SK-N-SH treated with all-trans-retinoic acid at 6 μM for 48 hours (cell line): ENCODE data around the gene TFRC.

Experiments used
- ATAC-seq: fragments of 200-7000 bp; cut with Tn5 transposase; 3 replicates; pipeline ENCODE4 v1.9.1; 2020; ENCODE audit warnings: mild to moderate bottlenecking, moderate library complexity
- ARNTL ChIP-seq: fragments of 450-650 bp; formaldehyde crosslinking; IDR thresholded peaks from 2 replicates; pipeline ENCODE4 v1.5.0; 2020; ENCODE audit warnings: low read depth, mild to moderate bottlenecking, moderate library complexity, borderline replicate concordance
- BACH2 ChIP-seq: fragments of 250-450 bp; sonication (Bioruptor Pico); IDR thresholded peaks from 2 replicates; pipeline ENCODE4 v1.9.0; 2021; ENCODE audit warnings: mild to moderate bottlenecking, borderline replicate concordance
- CSDC2 ChIP-seq: fragments of 250-450 bp; sonication (Bioruptor Pico); IDR thresholded peaks from 2 replicates; pipeline ENCODE4 v1.5.0; 2020; ENCODE audit warnings: mild to moderate bottlenecking, moderate library complexity
- ESRRG ChIP-seq: fragments of 250-450 bp; sonication (Bioruptor Pico); IDR thresholded peaks from 2 replicates; pipeline ENCODE4 v1.6.1; 2021; ENCODE audit warnings: mild to moderate bottlenecking
- GLIS3 ChIP-seq: fragments of 250-450 bp; sonication (Bioruptor Pico); IDR thresholded peaks from 2 replicates; pipeline ENCODE4 v1.5.0; 2020; ENCODE audit warnings: mild to moderate bottlenecking, moderate library complexity
- ISL1 ChIP-seq: fragments of 250-450 bp; sonication (Bioruptor Pico); IDR thresholded peaks from 2 replicates; pipeline ENCODE4 v2.1.2; 2022; ENCODE audit warnings: mild to moderate bottlenecking, moderate library complexity
- RARB ChIP-seq: fragments of 250-450 bp; sonication (Bioruptor Pico); IDR thresholded peaks from 2 replicates; pipeline ENCODE4 v1.8.0; 2021; ENCODE audit warnings: mild to moderate bottlenecking, moderate library complexity
- SNAI2 ChIP-seq: fragments of 250-450 bp; sonication (Bioruptor Pico); IDR thresholded peaks from 2 replicates; pipeline ENCODE4 v1.5.0; 2020; ENCODE audit warnings: mild to moderate bottlenecking, moderate library complexity
- TCF4 ChIP-seq: fragments of 250-450 bp; sonication (Bioruptor Pico); IDR thresholded peaks from 2 replicates; pipeline ENCODE4 v1.8.0; 2021; ENCODE audit warnings: mild to moderate bottlenecking, moderate library complexity, borderline replicate concordance
- TOX ChIP-seq: fragments of 250-450 bp; sonication (Bioruptor Pico); IDR thresholded peaks from 2 replicates; pipeline ENCODE4 v1.8.0; 2021; ENCODE audit warnings: mild to moderate bottlenecking, moderate library complexity, borderline replicate concordance
- ZC3H10 ChIP-seq: fragments of 250-450 bp; sonication (Bioruptor Pico); IDR thresholded peaks from 2 replicates; pipeline ENCODE4 v1.5.1; 2021; ENCODE audit warnings: mild to moderate bottlenecking, moderate library complexity
- ZFP3 ChIP-seq: fragments of 250-450 bp; sonication (Bioruptor Pico); IDR thresholded peaks from 2 replicates; pipeline ENCODE4 v1.5.0; 2020; ENCODE audit warnings: mild to moderate bottlenecking, moderate library complexity
- ZFP30 ChIP-seq: fragments of 450-650 bp; formaldehyde crosslinking; IDR thresholded peaks from 2 replicates; pipeline ENCODE4 v1.5.0; 2022; ENCODE audit warnings: mild to moderate bottlenecking, moderate library complexity
- ZNF565 ChIP-seq: fragments of 450-650 bp; formaldehyde crosslinking; conservative IDR thresholded peaks from 2 replicates; pipeline ENCODE4 v1.5.0; 2020; ENCODE audit warnings: low read depth, mild to moderate bottlenecking, moderate library complexity
- ZNF70 ChIP-seq: fragments of 450-650 bp; formaldehyde crosslinking; IDR thresholded peaks from 2 replicates; pipeline ENCODE4 v1.5.0; 2020; ENCODE audit warnings: mild to moderate bottlenecking, moderate library complexity
- ZNF8 ChIP-seq: fragments of 450-650 bp; formaldehyde crosslinking; IDR thresholded peaks from 2 replicates; pipeline ENCODE4 v1.5.0; 2020; ENCODE audit warnings: mild to moderate bottlenecking, moderate library complexity
- TF ChIP-seq, protein P1 (sequence below): fragments of 250-450 bp; sonication (Bioruptor Pico); IDR thresholded peaks from 2 replicates; pipeline ENCODE4 v1.5.0; 2020; ENCODE audit warnings: mild to moderate bottlenecking, moderate library complexity
- TF ChIP-seq, protein P2 (sequence below): fragments of 250-450 bp; sonication (Bioruptor Pico); IDR thresholded peaks from 2 replicates; pipeline ENCODE4 v1.5.1; 2020; ENCODE audit warnings: low read depth, mild to moderate bottlenecking, moderate library complexity
- TF ChIP-seq, protein P3 (sequence below): fragments of 250-450 bp; sonication (Bioruptor Pico); IDR thresholded peaks from 2 replicates; pipeline ENCODE4 v1.5.1; 2021; ENCODE audit warnings: mild to moderate bottlenecking, moderate library complexity
- TF ChIP-seq, protein P4 (sequence below): fragments of 250-450 bp; sonication (Bioruptor Pico); IDR thresholded peaks from 2 replicates; pipeline ENCODE4 v1.8.0; 2021; ENCODE audit warnings: low read depth, mild to moderate bottlenecking, moderate library complexity, borderline replicate concordance

TFRC gene

DNA sequence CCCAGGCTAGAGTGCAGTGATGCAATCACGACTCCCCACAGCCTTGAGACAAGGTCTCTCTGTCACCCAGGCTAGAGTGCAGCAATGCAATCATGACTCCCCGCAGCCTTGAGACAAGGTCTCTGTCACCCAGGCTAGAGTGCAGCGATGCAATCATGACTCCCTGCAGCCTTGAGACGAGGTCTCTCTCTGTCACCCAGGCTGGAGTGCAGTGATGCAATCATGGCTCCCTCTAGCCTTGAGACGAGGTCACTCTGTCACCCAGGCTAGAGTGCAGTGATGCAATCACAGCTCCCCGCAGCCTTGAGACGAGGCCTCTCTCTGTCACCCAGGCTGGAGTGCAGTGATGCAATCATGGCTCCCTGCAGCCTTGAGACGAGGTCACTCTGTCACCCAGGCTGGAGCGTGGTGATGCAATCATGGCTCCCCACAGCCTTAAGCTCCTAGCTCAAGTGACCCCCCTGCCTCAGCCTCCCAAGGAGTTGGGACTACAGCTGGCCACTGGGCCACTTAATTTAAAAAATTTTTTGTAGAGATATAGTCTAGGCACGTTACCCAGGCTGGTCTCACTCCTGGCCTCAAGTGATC, 26.1 kb downstream of the TFRC start:
- no peak for ATAC-seq
- TF ChIP-seq ZNF70 (CRISPR knock-in tag) (no peak), ZFP30 (CRISPR knock-in tag) (no peak), ZNF8 (CRISPR knock-in tag) (no peak), TOX (CRISPR knock-in tag) (no peak), ZC3H10 (CRISPR knock-in tag) (no peak), RARB (CRISPR knock-in tag) (no peak), TCF4 (no peak), CSDC2 (CRISPR knock-in tag) (no peak), SNAI2 (CRISPR knock-in tag) (no peak), ZFP3 (no peak), ZNF565 (CRISPR knock-in tag) (no peak), ARNTL (CRISPR knock-in tag) (no peak), ISL1 (no peak), BACH2 (CRISPR knock-in tag) (no peak)
- TF ChIP-seq, protein P1, sequence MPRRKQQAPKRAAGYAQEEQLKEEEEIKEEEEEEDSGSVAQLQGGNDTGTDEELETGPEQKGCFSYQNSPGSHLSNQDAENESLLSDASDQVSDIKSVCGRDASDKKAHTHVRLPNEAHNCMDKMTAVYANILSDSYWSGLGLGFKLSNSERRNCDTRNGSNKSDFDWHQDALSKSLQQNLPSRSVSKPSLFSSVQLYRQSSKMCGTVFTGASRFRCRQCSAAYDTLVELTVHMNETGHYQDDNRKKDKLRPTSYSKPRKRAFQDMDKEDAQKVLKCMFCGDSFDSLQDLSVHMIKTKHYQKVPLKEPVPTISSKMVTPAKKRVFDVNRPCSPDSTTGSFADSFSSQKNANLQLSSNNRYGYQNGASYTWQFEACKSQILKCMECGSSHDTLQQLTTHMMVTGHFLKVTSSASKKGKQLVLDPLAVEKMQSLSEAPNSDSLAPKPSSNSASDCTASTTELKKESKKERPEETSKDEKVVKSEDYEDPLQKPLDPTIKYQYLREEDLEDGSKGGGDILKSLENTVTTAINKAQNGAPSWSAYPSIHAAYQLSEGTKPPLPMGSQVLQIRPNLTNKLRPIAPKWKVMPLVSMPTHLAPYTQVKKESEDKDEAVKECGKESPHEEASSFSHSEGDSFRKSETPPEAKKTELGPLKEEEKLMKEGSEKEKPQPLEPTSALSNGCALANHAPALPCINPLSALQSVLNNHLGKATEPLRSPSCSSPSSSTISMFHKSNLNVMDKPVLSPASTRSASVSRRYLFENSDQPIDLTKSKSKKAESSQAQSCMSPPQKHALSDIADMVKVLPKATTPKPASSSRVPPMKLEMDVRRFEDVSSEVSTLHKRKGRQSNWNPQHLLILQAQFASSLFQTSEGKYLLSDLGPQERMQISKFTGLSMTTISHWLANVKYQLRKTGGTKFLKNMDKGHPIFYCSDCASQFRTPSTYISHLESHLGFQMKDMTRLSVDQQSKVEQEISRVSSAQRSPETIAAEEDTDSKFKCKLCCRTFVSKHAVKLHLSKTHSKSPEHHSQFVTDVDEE (CRISPR knock-in tag) = no peak
- TF ChIP-seq, protein P2, sequence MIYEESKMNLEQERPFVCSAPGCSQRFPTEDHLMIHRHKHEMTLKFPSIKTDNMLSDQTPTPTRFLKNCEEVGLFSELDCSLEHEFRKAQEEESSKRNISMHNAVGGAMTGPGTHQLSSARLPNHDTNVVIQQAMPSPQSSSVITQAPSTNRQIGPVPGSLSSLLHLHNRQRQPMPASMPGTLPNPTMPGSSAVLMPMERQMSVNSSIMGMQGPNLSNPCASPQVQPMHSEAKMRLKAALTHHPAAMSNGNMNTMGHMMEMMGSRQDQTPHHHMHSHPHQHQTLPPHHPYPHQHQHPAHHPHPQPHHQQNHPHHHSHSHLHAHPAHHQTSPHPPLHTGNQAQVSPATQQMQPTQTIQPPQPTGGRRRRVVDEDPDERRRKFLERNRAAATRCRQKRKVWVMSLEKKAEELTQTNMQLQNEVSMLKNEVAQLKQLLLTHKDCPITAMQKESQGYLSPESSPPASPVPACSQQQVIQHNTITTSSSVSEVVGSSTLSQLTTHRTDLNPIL (CRISPR knock-in tag) = no peak
- TF ChIP-seq, protein P3, sequence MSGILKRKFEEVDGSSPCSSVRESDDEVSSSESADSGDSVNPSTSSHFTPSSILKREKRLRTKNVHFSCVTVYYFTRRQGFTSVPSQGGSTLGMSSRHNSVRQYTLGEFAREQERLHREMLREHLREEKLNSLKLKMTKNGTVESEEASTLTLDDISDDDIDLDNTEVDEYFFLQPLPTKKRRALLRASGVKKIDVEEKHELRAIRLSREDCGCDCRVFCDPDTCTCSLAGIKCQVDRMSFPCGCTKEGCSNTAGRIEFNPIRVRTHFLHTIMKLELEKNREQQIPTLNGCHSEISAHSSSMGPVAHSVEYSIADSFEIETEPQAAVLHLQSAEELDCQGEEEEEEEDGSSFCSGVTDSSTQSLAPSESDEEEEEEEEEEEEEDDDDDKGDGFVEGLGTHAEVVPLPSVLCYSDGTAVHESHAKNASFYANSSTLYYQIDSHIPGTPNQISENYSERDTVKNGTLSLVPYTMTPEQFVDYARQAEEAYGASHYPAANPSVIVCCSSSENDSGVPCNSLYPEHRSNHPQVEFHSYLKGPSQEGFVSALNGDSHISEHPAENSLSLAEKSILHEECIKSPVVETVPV = no peak

DNA sequence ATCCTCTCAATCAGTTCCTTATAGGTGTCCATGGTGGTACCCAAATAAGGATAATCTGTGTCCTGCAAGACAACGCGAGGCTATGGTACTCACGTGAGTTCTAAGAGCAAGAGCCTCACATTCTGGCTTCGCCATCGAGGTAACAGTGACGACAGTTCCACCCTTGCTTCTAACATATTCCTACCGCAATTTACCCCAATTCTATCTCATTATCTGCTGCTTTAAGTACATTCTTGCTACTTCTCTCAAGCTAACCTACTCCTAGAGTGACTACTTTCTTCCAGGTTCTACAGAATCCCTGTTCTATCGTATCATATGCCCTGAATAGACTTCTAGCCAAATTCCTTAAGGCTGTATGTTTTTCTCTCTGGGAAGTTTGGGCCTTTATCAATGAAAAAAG, 26.6 kb downstream of the TFRC start:
- ATAC-seq = no peak
- TF ChIP-seq ISL1 = no peak
- TF ChIP-seq RARB (CRISPR knock-in tag) = no peak
- TF ChIP-seq TOX (CRISPR knock-in tag) = no peak
- TF ChIP-seq CSDC2 (CRISPR knock-in tag) = no peak
- no peak for TF ChIP-seq BACH2 (CRISPR knock-in tag)
- TF ChIP-seq ARNTL (CRISPR knock-in tag) = no peak
- no peak for TF ChIP-seq ZFP30 (CRISPR knock-in tag)
- no peak for TF ChIP-seq TCF4
- no peak for TF ChIP-seq ZFP3

DNA sequence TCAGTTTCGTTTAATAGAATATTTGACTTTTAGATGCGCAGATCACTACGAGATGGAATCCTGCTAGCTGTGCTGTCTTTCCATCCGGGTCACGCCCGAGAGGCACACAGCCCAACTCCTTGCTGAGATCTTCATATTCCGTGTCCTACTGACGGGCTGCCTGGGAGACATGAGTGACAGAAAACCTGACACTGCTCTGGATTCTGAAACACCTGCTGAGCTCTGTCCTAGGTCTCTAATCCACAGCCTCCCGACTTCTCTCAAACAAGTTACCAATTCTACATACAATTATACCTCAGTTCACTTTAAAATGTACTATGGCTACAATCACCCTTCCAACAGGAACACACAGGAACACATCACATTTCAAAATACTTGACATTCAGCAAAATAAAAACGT, 27.2 kb downstream of the TFRC start:
- TF ChIP-seq, protein P4, sequence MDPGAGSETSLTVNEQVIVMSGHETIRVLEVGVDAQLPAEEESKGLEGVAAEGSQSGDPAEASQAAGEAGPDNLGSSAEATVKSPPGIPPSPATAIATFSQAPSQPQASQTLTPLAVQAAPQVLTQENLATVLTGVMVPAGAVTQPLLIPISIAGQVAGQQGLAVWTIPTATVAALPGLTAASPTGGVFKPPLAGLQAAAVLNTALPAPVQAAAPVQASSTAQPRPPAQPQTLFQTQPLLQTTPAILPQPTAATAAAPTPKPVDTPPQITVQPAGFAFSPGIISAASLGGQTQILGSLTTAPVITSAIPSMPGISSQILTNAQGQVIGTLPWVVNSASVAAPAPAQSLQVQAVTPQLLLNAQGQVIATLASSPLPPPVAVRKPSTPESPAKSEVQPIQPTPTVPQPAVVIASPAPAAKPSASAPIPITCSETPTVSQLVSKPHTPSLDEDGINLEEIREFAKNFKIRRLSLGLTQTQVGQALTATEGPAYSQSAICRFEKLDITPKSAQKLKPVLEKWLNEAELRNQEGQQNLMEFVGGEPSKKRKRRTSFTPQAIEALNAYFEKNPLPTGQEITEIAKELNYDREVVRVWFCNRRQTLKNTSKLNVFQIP = no peak
- no peak for ATAC-seq

DNA sequence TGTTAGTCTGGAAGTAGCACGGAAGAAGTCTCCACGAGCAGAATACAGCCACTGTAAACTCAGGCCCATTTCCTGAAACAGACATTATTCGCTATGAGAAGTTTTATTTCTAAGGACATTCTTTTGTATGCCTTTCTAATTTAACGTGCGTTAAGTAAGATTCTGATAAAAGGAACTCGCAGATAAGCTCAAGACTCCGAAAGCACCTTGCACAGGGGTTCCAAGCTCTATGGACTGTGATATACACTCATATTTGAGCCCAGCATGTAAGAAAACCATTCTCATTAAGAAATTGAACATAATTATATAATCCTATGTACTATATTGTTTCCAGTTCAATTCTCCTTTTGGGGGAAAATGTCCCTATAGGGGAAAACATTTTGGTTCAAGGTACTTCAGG, 28.4 kb downstream of the TFRC start:
- no peak for ATAC-seq
- TF ChIP-seq GLIS3 (no peak), ZFP3 (no peak), BACH2 (CRISPR knock-in tag) (no peak), ZC3H10 (CRISPR knock-in tag) (no peak), RARB (CRISPR knock-in tag) (no peak), SNAI2 (CRISPR knock-in tag) (no peak), ARNTL (CRISPR knock-in tag) (no peak), ZNF565 (CRISPR knock-in tag) (no peak), ZFP30 (CRISPR knock-in tag) (no peak), ISL1 (no peak), ESRRG (no peak), ZNF8 (CRISPR knock-in tag) (no peak)
- TF ChIP-seq, protein P4 = no peak
- TF ChIP-seq, protein P3 = no peak
